ENCODE measurements around the gene RAD51.
A peak's percentile ranks its signal among the peaks of the same experiment; 100 is the strongest.

The RAD51 gene

GRCh38 chr15:40755812-40756208 lies 60.8 kb downstream of the RAD51 start:
- no CpG with 5 or more reads among the region's 10 CpGs for WGBS (ENCODE audit: insufficient coverage, insufficient read length)
- Histone ChIP-seq H3K4me3 (ENCODE audit: low read length) (no peak overlapping the region), H3K36me3 (ENCODE audit: control insufficient read depth, insufficient read depth, low read length) (no peaks in the 10 kb centered on the region), H3K27ac (ENCODE audit: low read length) (no peak overlapping the region), H3K4me1 (ENCODE audit: control insufficient read depth, insufficient read depth, low read length) (no peaks in the 10 kb centered on the region), H3K27me3 (ENCODE audit: control insufficient read depth, insufficient read depth, low read length) (no peaks in the 10 kb centered on the region), H3K9me3 (ENCODE audit: control insufficient read depth, insufficient read depth, low read length) (no peaks in the 10 kb centered on the region)
- DNase-seq (ENCODE audit: low read depth, low spot score), result no peak

GRCh38 chr15:40756938-40757337 lies 62.0 kb downstream of the RAD51 start:
- Histone ChIP-seq H3K4me3 (ENCODE audit: low read length) (no peak overlapping the region), H3K27me3 (ENCODE audit: control insufficient read depth, insufficient read depth, low read length) (no peaks in the 10 kb centered on the region), H3K4me1 (ENCODE audit: control insufficient read depth, insufficient read depth, low read length) (no peaks in the 10 kb centered on the region), H3K9me3 (ENCODE audit: control insufficient read depth, insufficient read depth, low read length) (no peaks in the 10 kb centered on the region), H3K27ac (ENCODE audit: low read length) (no peak overlapping the region), H3K36me3 (ENCODE audit: control insufficient read depth, insufficient read depth, low read length) (no peaks in the 10 kb centered on the region)
- no CpG with 5 or more reads among the region's 6 CpGs for WGBS (ENCODE audit: insufficient coverage, insufficient read length)
- no peak for DNase-seq (ENCODE audit: low read depth, low spot score)

GRCh38 chr15:40759961-40760360 lies 65.0 kb downstream of the RAD51 start:
- Histone ChIP-seq H3K27ac (ENCODE audit: low read length) (no peak overlapping the region), H3K9me3 (ENCODE audit: control insufficient read depth, insufficient read depth, low read length) (no peaks in the 10 kb centered on the region), H3K36me3 (ENCODE audit: control insufficient read depth, insufficient read depth, low read length) (no peaks in the 10 kb centered on the region), H3K4me3 (ENCODE audit: low read length) (no peak overlapping the region), H3K4me1 (ENCODE audit: control insufficient read depth, insufficient read depth, low read length) (peaks cover 3% of the 10 kb centered on the region; the same call in 1 of the 2 replicates), H3K27me3 (ENCODE audit: control insufficient read depth, insufficient read depth, low read length) (no peaks in the 10 kb centered on the region)
- no peak for DNase-seq (ENCODE audit: low read depth, low spot score)
- WGBS (ENCODE audit: insufficient coverage, insufficient read length), result no CpG with 5 or more reads among the region's 5 CpGs

GRCh38 chr15:40762919-40763800 lies 68.2 kb downstream of the RAD51 start:
- WGBS (ENCODE audit: insufficient coverage, insufficient read length), result no CpG with 5 or more reads among the region's 55 CpGs
- Histone ChIP-seq H3K9me3 (ENCODE audit: control insufficient read depth, insufficient read depth, low read length) (no peaks in the 10 kb centered on the region), H3K4me1 (ENCODE audit: control insufficient read depth, insufficient read depth, low read length) (peaks cover 13% of the 10 kb centered on the region), H3K27ac (ENCODE audit: low read length) (no peak overlapping the region), H3K36me3 (ENCODE audit: control insufficient read depth, insufficient read depth, low read length) (no peaks in the 10 kb centered on the region), H3K4me3 (ENCODE audit: low read length) (peak overlapping the region; percentile 61; the same call in 1 of the 2 replicates), H3K27me3 (ENCODE audit: control insufficient read depth, insufficient read depth, low read length) (no peaks in the 10 kb centered on the region)
- DNase-seq (ENCODE audit: low read depth, low spot score), result no peak

GRCh38 chr15:40763801-40764628 lies 69.0 kb downstream of the RAD51 start, which contains the start of gene GCHFR:
Gene GCHFR (plus strand): TSS chr15:40764068. CDS start chr15:40764181, 113 bp downstream.
- Histone ChIP-seq H3K4me1 (ENCODE audit: control insufficient read depth, insufficient read depth, low read length) (peaks cover 13% of the 10 kb centered on the region), H3K27ac (ENCODE audit: low read length) (no peak within 1 kb of the TSS), H3K4me3 (ENCODE audit: low read length) (peak within 1 kb of the TSS; percentile 61; the same call in 1 of the 2 replicates), H3K36me3 (ENCODE audit: control insufficient read depth, insufficient read depth, low read length) (no peaks in the 10 kb centered on the region), H3K9me3 (ENCODE audit: control insufficient read depth, insufficient read depth, low read length) (no peaks in the 10 kb centered on the region), H3K27me3 (ENCODE audit: control insufficient read depth, insufficient read depth, low read length) (no peaks in the 10 kb centered on the region)
- no peak for DNase-seq (ENCODE audit: low read depth, low spot score)
- WGBS (ENCODE audit: insufficient coverage, insufficient read length), result no CpG with 5 or more reads among the region's 75 CpGs

- Histone ChIP-seq H3K27me3 (ENCODE audit: control insufficient read depth, insufficient read depth, low read length) (no peaks in the 10 kb centered on the region), H3K4me1 (ENCODE audit: control insufficient read depth, insufficient read depth, low read length) (peaks cover 13% of the 10 kb centered on the region), H3K4me3 (ENCODE audit: low read length) (peak overlapping the region; percentile 61; the same call in 1 of the 2 replicates), H3K36me3 (ENCODE audit: control insufficient read depth, insufficient read depth, low read length) (no peaks in the 10 kb centered on the region), H3K27ac (ENCODE audit: low read length) (no peak overlapping the region), H3K9me3 (ENCODE audit: control insufficient read depth, insufficient read depth, low read length) (no peaks in the 10 kb centered on the region)
- no peak for DNase-seq (ENCODE audit: low read depth, low spot score)
- no CpG with 5 or more reads among the region's 8 CpGs for WGBS (ENCODE audit: insufficient coverage, insufficient read length)
Measured at GRCh38 chr15:40764629-40765103, 69.7 kb downstream of the RAD51 start.

- WGBS (ENCODE audit: insufficient coverage, insufficient read length), result no CpG with 5 or more reads among the region's 7 CpGs
- Histone ChIP-seq H3K27ac (ENCODE audit: low read length) (no peak overlapping the region), H3K4me3 (ENCODE audit: low read length) (no peak overlapping the region), H3K4me1 (ENCODE audit: control insufficient read depth, insufficient read depth, low read length) (peaks cover 13% of the 10 kb centered on the region), H3K27me3 (ENCODE audit: control insufficient read depth, insufficient read depth, low read length) (no peaks in the 10 kb centered on the region), H3K36me3 (ENCODE audit: control insufficient read depth, insufficient read depth, low read length) (no peaks in the 10 kb centered on the region), H3K9me3 (ENCODE audit: control insufficient read depth, insufficient read depth, low read length) (no peaks in the 10 kb centered on the region)
- DNase-seq (ENCODE audit: low read depth, low spot score), result no peak
Measured at GRCh38 chr15:40766194-40766815, 71.3 kb downstream of the RAD51 start.

GRCh38 chr15:40766906-40767837 lies 72.2 kb downstream of the RAD51 start:
- Histone ChIP-seq H3K4me1 (ENCODE audit: control insufficient read depth, insufficient read depth, low read length) (peaks cover 13% of the 10 kb centered on the region), H3K27me3 (ENCODE audit: control insufficient read depth, insufficient read depth, low read length) (no peaks in the 10 kb centered on the region), H3K36me3 (ENCODE audit: control insufficient read depth, insufficient read depth, low read length) (no peaks in the 10 kb centered on the region), H3K27ac (ENCODE audit: low read length) (no peak overlapping the region), H3K9me3 (ENCODE audit: control insufficient read depth, insufficient read depth, low read length) (no peaks in the 10 kb centered on the region), H3K4me3 (ENCODE audit: low read length) (no peak overlapping the region)
- no peak for DNase-seq (ENCODE audit: low read depth, low spot score)
- WGBS (ENCODE audit: insufficient coverage, insufficient read length), result no CpG with 5 or more reads among the region's 32 CpGs

- Histone ChIP-seq H3K9me3 (ENCODE audit: control insufficient read depth, insufficient read depth, low read length) (no peaks in the 10 kb centered on the region), H3K36me3 (ENCODE audit: control insufficient read depth, insufficient read depth, low read length) (no peaks in the 10 kb centered on the region), H3K27me3 (ENCODE audit: control insufficient read depth, insufficient read depth, low read length) (no peaks in the 10 kb centered on the region), H3K27ac (ENCODE audit: low read length) (no peak overlapping the region), H3K4me3 (ENCODE audit: low read length) (no peak overlapping the region), H3K4me1 (ENCODE audit: control insufficient read depth, insufficient read depth, low read length) (peaks cover 13% of the 10 kb centered on the region)
- DNase-seq (ENCODE audit: low read depth, low spot score), result no peak
- WGBS (ENCODE audit: insufficient coverage, insufficient read length), result no CpG with 5 or more reads among the region's 29 CpGs
Measured at GRCh38 chr15:40767838-40768500, 73.0 kb downstream of the RAD51 start.

Data from iPS DF 6.9 (cell line).